ENCODE measurements around the gene OR2H1. TPM values are rescaled to one million over a fixed set of nuclear protein-coding genes. Genes with fewer than 3 reads are reported as not detected.

Gene OR2H1
- polyA plus RNA-seq (2013, experiment 1 of 2): not detected
- polyA plus RNA-seq (2013, experiment 2 of 2): not detected

GRCh38 chr6:29456971-29457370, at the start of gene OR2H1, which contains the start of gene OR11A1:
Gene OR2H1, plus strand, starts transcription at chr6:29457155. Its CDS starts 4,615 bp downstream, at chr6:29461770.
Gene OR11A1, minus strand, starts transcription at chr6:29457071. Its CDS starts 29,430 bp downstream, at chr6:29427641.
- Histone ChIP-seq H2BK12ac (ENCODE audit: low read length in 2 of 2) (no peak within 1 kb of the TSS), H3K27me3 (ENCODE audit: control insufficient read depth in 1 of 2, insufficient read depth in 1 of 2, low read length in 2 of 2) (peaks cover 0 to 3% of the 10 kb centered on the region in 2 experiments), H2AK5ac (ENCODE audit: low read length, severe bottlenecking) (no peak within 1 kb of the TSS), H2AFZ (ENCODE audit: low read depth, low read length) (no peak within 1 kb of the TSS), H3K4me3 (ENCODE audit: insufficient read depth in 1 of 2, low read depth in 1 of 2, low read length in 2 of 2) (no peak within 1 kb of the TSS), H3K4me1 (ENCODE audit: control insufficient read depth, insufficient read depth, low read depth, low read length) (no peaks in the 10 kb centered on the region), H3K79me1 (replicated peaks; ENCODE audit: low read length, poor library complexity, severe bottlenecking) (no peaks in the 10 kb centered on the region), H3K9ac (ENCODE audit: low read length) (no peak within 1 kb of the TSS), H4K91ac (ENCODE audit: low read length) (no peak within 1 kb of the TSS), H3K14ac (ENCODE audit: low read length in 2 of 2) (no peak within 1 kb of the TSS), H3K9me3 (ENCODE audit: control insufficient read depth, low read length) (no peaks in the 10 kb centered on the region), H3K4ac (ENCODE audit: low read depth in 1 of 2, low read length in 2 of 2) (no peak within 1 kb of the TSS), H3K36me3 (ENCODE audit: control insufficient read depth in 1 of 2, insufficient read depth in 2 of 2, low read depth in 1 of 2, low read length in 2 of 2) (no peaks in the 10 kb centered on the region), H3K23ac (ENCODE audit: low read length in 2 of 2) (no peak within 1 kb of the TSS), H3K18ac (ENCODE audit: low read depth in 1 of 2, low read length in 2 of 2) (no peak within 1 kb of the TSS), H2BK5ac (ENCODE audit: low read depth, low read length, poor library complexity, severe bottlenecking) (no peak within 1 kb of the TSS), H2BK15ac (ENCODE audit: low read depth, poor library complexity, severe bottlenecking) (no peak within 1 kb of the TSS), H4K8ac (ENCODE audit: low read length) (no peak within 1 kb of the TSS), H3K27ac (ENCODE audit: low read length, poor library complexity, severe bottlenecking) (no peak within 1 kb of the TSS), H2BK120ac (ENCODE audit: low read depth, low read length) (no peak within 1 kb of the TSS), H3K4me2 (ENCODE audit: low read length, poor library complexity, severe bottlenecking) (no peak within 1 kb of the TSS)
- no peak for DNase-seq
- WGBS: 44% methylated on average over 1 of the region's 2 CpGs

- Histone ChIP-seq H3K4me2 (ENCODE audit: low read length, poor library complexity, severe bottlenecking) (no peak within 1 kb of the TSS), H3K36me3 (ENCODE audit: control insufficient read depth in 1 of 2, insufficient read depth in 2 of 2, low read depth in 1 of 2, low read length in 2 of 2) (no peaks in the 10 kb centered on the region), H2BK120ac (ENCODE audit: low read depth, low read length) (no peak within 1 kb of the TSS), H2BK15ac (ENCODE audit: low read depth, poor library complexity, severe bottlenecking) (no peak within 1 kb of the TSS), H3K4me3 (ENCODE audit: insufficient read depth in 1 of 2, low read depth in 1 of 2, low read length in 2 of 2) (no peak within 1 kb of the TSS), H3K23ac (ENCODE audit: low read length in 2 of 2) (no peak within 1 kb of the TSS), H3K27me3 (ENCODE audit: control insufficient read depth in 1 of 2, insufficient read depth in 1 of 2, low read length in 2 of 2) (no peaks in the 10 kb centered on the region), H3K18ac (ENCODE audit: low read depth in 1 of 2, low read length in 2 of 2) (no peak within 1 kb of the TSS), H3K14ac (ENCODE audit: low read length in 2 of 2) (no peak within 1 kb of the TSS), H4K91ac (ENCODE audit: low read length) (no peak within 1 kb of the TSS), H2BK5ac (ENCODE audit: low read depth, low read length, poor library complexity, severe bottlenecking) (no peak within 1 kb of the TSS), H2BK12ac (ENCODE audit: low read length in 2 of 2) (no peak within 1 kb of the TSS), H3K4me1 (ENCODE audit: control insufficient read depth, insufficient read depth, low read depth, low read length) (no peaks in the 10 kb centered on the region), H3K4ac (ENCODE audit: low read depth in 1 of 2, low read length in 2 of 2) (no peak within 1 kb of the TSS), H4K8ac (ENCODE audit: low read length) (no peak within 1 kb of the TSS), H2AFZ (ENCODE audit: low read depth, low read length) (no peak within 1 kb of the TSS), H3K79me1 (replicated peaks; ENCODE audit: low read length, poor library complexity, severe bottlenecking) (no peaks in the 10 kb centered on the region), H2AK5ac (ENCODE audit: low read length, severe bottlenecking) (no peak within 1 kb of the TSS), H3K27ac (ENCODE audit: low read length, poor library complexity, severe bottlenecking) (no peak within 1 kb of the TSS), H3K9ac (ENCODE audit: low read length) (no peak within 1 kb of the TSS), H3K9me3 (ENCODE audit: control insufficient read depth, low read length) (peaks cover 9% of the 10 kb centered on the region)
- no peak for DNase-seq
Measured at GRCh38 chr6:29414588-29414987, 42.4 kb upstream of the OR2H1 start, which contains the start of gene OR12D1. Gene OR12D1, plus strand, starts transcription at chr6:29414928.

- Histone ChIP-seq H3K4me2 (ENCODE audit: low read length, poor library complexity, severe bottlenecking) (no peak overlapping the region), H3K4me1 (ENCODE audit: control insufficient read depth, insufficient read depth, low read depth, low read length) (no peaks in the 10 kb centered on the region), H4K8ac (ENCODE audit: low read length) (no peak overlapping the region), H3K4me3 (ENCODE audit: insufficient read depth in 1 of 2, low read depth in 1 of 2, low read length in 2 of 2) (no peak overlapping the region), H3K9me3 (ENCODE audit: control insufficient read depth, low read length) (peaks cover 2% of the 10 kb centered on the region), H3K14ac (ENCODE audit: low read length in 2 of 2) (no peak overlapping the region), H3K23ac (ENCODE audit: low read length in 2 of 2) (no peak overlapping the region), H4K91ac (ENCODE audit: low read length) (no peak overlapping the region), H3K36me3 (ENCODE audit: control insufficient read depth in 1 of 2, insufficient read depth in 2 of 2, low read depth in 1 of 2, low read length in 2 of 2) (no peaks in the 10 kb centered on the region), H2AFZ (ENCODE audit: low read depth, low read length) (no peak overlapping the region), H3K27me3 (ENCODE audit: control insufficient read depth in 1 of 2, insufficient read depth in 1 of 2, low read length in 2 of 2) (no peaks in the 10 kb centered on the region), H2BK15ac (ENCODE audit: low read depth, poor library complexity, severe bottlenecking) (no peak overlapping the region), H2BK120ac (ENCODE audit: low read depth, low read length) (no peak overlapping the region), H2BK5ac (ENCODE audit: low read depth, low read length, poor library complexity, severe bottlenecking) (no peak overlapping the region), H3K9ac (ENCODE audit: low read length) (no peak overlapping the region), H3K79me1 (replicated peaks; ENCODE audit: low read length, poor library complexity, severe bottlenecking) (no peaks in the 10 kb centered on the region), H3K27ac (ENCODE audit: low read length, poor library complexity, severe bottlenecking) (peak overlapping the region; percentile 49), H3K4ac (ENCODE audit: low read depth in 1 of 2, low read length in 2 of 2) (no peak overlapping the region), H2BK12ac (ENCODE audit: low read length in 2 of 2) (no peak overlapping the region), H3K18ac (ENCODE audit: low read depth in 1 of 2, low read length in 2 of 2) (no peak overlapping the region), H2AK5ac (ENCODE audit: low read length, severe bottlenecking) (no peak overlapping the region)
- no peak for DNase-seq
- 82% methylated on average over 3 of the region's 3 CpGs for WGBS
Measured at GRCh38 chr6:29419516-29419915, 37.4 kb upstream of the OR2H1 start.

- no peak overlapping the region for H3K4me2 ChIP-seq (ENCODE audit: low read length, poor library complexity, severe bottlenecking)
Measured at GRCh38 chr6:29424168-29424567, 32.8 kb upstream of the OR2H1 start.

More at GRCh38 chr6:29424168-29424567, 32.8 kb upstream of the OR2H1 start:
- H3K14ac ChIP-seq (ENCODE audit: low read length in 2 of 2): no peak overlapping the region
- no peak overlapping the region for H3K18ac ChIP-seq (ENCODE audit: low read depth in 1 of 2, low read length in 2 of 2)
- DNase-seq: no peak
- no peaks in the 10 kb centered on the region for H3K79me1 ChIP-seq (replicated peaks; ENCODE audit: low read length, poor library complexity, severe bottlenecking)
- no peak overlapping the region for H3K23ac ChIP-seq (ENCODE audit: low read length in 2 of 2)
- no peak overlapping the region for H2AK5ac ChIP-seq (ENCODE audit: low read length, severe bottlenecking)
- H2AFZ ChIP-seq (ENCODE audit: low read depth, low read length): no peak overlapping the region
- H4K8ac ChIP-seq (ENCODE audit: low read length): no peak overlapping the region
- H2BK15ac ChIP-seq (ENCODE audit: low read depth, poor library complexity, severe bottlenecking): no peak overlapping the region
- H3K4me1 ChIP-seq (ENCODE audit: control insufficient read depth, insufficient read depth, low read depth, low read length): no peaks in the 10 kb centered on the region
- H2BK120ac ChIP-seq (ENCODE audit: low read depth, low read length): no peak overlapping the region
- no peak overlapping the region for H3K27ac ChIP-seq (ENCODE audit: low read length, poor library complexity, severe bottlenecking)
- H3K4me3 ChIP-seq (ENCODE audit: insufficient read depth in 1 of 2, low read depth in 1 of 2, low read length in 2 of 2): no peak overlapping the region
- H3K9me3 ChIP-seq (ENCODE audit: control insufficient read depth, low read length): peaks cover 2% of the 10 kb centered on the region
- no peak overlapping the region for H3K9ac ChIP-seq (ENCODE audit: low read length)
- no peak overlapping the region for H2BK5ac ChIP-seq (ENCODE audit: low read depth, low read length, poor library complexity, severe bottlenecking)
- no peaks in the 10 kb centered on the region for H3K36me3 ChIP-seq (ENCODE audit: control insufficient read depth in 1 of 2, insufficient read depth in 2 of 2, low read depth in 1 of 2, low read length in 2 of 2)
- no peak overlapping the region for H4K91ac ChIP-seq (ENCODE audit: low read length)
- no peaks in the 10 kb centered on the region for H3K27me3 ChIP-seq (ENCODE audit: control insufficient read depth in 1 of 2, insufficient read depth in 1 of 2, low read length in 2 of 2)
- WGBS: 79% methylated on average over 1 of the region's 2 CpGs
- no peak overlapping the region for H3K4ac ChIP-seq (ENCODE audit: low read depth in 1 of 2, low read length in 2 of 2)
- no peak overlapping the region for H2BK12ac ChIP-seq (ENCODE audit: low read length in 2 of 2)

Data from mesenchymal stem cell (in vitro differentiated cells and primary cell).